Fibroblast of skin of left biceps (primary cell): ENCODE measurements around the gene TOX3.

ENCODE experiments used
- DNase-seq, 2 experiments: peaks; one replicate each; pipeline ENCODE4 v3.0.0-alpha.2; 2013; ENCODE audit warnings: low read depth in 2 of 2

The TOX3 gene

DNA sequence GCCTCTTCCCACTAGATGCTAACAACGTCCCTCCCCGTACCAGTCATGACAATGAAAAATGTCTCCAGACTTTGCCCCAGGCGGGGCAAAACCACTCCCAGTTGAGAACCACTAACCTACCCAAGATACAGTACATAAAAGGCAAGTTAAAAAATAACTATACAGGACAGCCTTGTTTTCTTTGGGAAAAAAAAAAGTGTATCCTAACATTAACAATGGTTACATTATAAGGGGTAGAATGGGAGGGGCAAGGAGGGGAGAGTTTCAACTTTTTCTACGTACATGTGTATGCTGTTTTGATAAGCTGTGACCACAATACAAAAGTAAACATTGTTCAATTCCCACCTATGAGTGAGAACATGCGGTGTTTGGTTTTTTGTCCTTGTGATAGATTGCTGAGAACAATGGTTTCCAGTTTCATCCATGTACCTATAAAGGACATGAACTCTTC lies 94.9 kb downstream of the TOX3 start:
- DNase-seq = no peak

DNA sequence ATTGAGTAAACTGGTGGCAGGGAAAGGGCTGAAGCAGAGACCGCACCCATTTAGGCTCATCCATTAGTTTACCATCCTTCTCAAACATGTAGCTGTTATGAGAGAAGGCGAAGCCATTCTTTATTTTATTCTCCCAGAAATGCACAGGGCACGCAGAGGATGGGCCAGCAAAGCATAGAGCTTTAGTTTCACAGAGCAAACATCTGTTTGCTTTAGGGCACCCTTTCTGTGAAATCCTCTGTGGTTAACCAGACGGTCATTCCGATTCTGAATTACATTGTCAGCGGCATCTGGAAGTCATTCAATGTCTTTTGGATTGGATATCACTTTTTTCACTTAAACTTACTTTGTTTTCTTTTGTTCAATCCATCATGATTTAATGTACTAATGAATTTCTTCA lies 96.0 kb downstream of the TOX3 start:
- DNase-seq = no peak

DNA sequence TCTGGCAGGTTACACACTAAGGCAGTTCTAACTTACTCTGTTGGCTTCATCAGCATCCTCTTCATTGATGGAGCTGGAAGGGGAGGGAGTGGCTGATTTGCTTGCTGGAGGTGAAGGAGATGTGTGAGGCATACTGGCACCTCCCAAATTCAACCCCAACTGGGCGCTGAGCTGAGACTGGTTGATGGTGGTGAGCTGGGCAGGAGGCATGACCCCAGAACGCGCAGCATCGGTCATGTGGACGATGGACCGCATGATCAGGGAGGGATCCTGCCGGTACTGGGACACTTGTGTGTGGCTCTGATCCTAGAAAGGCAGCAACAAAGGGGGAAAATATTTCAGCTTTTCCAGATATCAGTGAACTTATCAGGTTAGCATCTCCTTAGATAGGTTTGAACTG lies 96.7 kb downstream of the TOX3 start:
- DNase-seq = no peak

DNA sequence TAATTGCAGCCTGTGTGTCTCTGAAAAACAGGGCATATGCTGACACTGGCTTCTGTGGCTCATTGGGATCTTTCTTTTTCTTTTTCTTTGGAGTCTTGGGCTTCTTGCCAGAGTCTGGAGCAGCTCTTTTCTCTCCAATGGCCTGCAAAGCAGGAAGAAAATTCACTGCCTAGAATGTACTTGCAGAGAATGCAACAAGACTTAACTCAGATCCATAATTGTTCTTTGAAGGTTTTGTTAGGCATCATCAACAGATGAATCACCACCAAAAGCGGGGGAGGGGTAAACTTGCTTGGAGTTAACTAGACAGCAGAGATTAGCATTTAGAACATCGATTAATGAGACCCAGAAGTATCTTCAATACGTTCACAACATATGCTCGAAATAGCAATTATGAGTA lies 100.9 kb downstream of the TOX3 start:
- DNase-seq = no peak

GRCh38 chr16:52441886-52442285 lies 105.1 kb downstream of the TOX3 start:
- DNase-seq = no peak

- DNase-seq = no peak
Measured at GRCh38 chr16:52440248-52440647, 106.7 kb downstream of the TOX3 start.

GRCh38 chr16:52439750-52440149 lies 107.2 kb downstream of the TOX3 start:
- DNase-seq = no peak

- DNase-seq = no peak
Measured at GRCh38 chr16:52439171-52439701, 107.7 kb downstream of the TOX3 start.

GRCh38 chr16:52437277-52437670 lies 109.7 kb downstream of the TOX3 start:
- no peak for DNase-seq

GRCh38 chr16:52436339-52437276 lies 110.3 kb downstream of the TOX3 start:
- no peak for DNase-seq

DNA sequence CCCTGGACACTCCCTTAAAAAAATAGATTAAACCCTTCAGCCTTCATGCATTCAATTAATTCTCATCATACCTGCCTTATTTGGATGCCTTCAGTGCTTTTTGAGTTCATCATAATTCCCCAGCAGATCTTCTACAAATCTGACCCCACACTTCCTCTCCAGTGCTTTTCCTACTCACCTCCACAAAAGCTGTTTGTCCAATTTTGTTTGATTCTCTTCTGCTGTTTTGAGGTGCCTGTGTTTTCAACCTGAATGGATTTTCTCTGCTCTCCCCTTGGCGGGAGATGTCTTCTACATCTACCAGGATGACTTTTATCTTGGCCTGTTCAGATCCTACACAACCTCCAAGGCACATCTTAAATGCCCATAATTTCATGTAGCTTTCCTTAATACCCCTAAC lies 112.7 kb downstream of the TOX3 start:
- no peak for DNase-seq

GRCh38 chr16:52433643-52434042 lies 113.3 kb downstream of the TOX3 start:
- DNase-seq = no peak

- no peak for DNase-seq
Measured at GRCh38 chr16:52424591-52424990, 122.4 kb downstream of the TOX3 start.

DNA sequence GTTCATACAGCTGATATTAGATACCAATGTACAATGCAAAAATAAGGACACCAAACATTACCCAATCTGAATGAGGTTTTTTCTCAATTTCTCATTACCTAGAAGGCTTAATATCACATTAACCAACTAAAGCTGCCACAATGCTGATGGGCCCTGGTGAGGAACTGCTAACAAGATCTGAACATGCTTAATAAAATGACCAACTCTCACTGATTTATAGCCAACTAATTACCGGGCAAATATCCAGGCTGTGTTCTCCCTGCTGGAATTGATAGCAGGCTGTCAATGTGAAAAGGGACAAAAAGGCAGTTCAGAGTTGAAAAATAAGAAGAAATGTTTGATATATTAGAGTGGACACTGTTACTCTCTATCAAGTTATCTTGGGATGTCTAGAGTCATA lies 124.6 kb downstream of the TOX3 start:
- no peak for DNase-seq

DNA sequence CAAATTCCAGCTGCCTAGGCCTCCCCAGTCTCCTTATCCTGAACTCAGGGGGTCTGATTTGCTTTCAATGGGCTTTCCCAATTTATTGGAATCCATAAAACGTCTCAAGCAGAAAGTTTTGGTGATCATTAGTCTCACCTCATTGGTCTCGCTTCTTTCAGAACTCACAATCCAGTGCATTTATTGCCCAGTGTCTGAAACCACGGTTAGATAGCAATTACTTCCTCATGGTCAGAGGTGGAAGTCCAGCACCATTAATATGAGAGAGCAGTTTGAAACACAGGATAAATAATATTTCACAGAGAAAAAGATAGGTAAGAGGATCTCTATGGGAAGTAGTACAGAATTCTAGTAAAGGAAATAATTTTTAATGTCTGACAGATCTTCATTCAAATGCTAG lies 128.7 kb downstream of the TOX3 start:
- no peak for DNase-seq

DNA sequence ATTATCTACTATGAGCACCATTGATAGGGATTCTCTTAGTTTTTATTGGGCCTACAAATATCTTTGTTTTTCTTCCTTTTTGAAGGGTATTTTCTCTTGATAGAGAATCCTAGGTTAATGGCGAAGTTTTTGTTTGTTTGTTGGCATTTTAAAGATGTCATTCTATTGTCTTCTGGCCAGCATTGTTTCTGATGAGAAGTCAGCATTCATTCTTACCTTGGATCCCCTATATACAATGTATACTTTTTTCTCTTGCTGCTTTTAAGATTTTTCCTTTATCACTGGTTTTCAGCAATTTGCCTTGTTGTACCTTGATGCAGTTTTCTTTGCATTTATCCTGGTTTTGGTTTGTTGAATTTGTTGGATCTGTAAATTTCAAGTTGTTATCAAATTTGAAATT lies 130.1 kb downstream of the TOX3 start:
- no peak for DNase-seq

GRCh38 chr16:52411011-52411410 lies 135.9 kb downstream of the TOX3 start:
- DNase-seq = no peak

DNA sequence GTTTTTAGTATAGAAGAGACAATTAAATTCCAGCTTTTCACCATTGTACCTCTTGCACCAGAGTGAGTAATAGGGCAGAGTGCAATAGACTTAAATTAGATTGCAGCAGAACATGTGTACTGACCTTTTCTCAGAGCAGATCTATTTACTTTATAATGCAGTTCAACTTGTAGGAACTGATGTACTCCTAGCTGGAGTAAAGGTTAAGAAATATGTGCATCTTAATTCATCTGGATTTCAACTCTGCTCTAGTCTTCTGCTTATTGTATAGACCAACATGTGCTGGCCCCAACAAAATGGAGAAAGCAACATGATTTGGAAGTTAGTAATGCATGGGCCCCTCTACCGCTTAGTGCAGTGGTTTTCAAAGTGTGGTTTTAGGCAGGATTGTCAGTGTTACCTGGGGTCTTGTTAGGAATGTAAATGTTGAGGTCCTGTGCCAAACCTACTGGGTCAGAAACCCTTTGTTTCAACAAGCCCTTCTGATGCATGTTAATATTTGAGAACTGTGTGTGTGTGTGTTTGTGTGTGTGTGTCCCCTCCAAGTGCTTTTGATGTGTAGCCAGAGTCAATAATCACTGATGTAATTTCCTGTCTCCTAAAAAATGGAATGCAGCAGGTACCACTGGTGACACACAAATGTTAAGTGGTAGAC lies 138.6 kb downstream of the TOX3 start:
- DNase-seq = no peak

- DNase-seq = no peak
Measured at GRCh38 chr16:52407778-52408177, 139.2 kb downstream of the TOX3 start.

DNA sequence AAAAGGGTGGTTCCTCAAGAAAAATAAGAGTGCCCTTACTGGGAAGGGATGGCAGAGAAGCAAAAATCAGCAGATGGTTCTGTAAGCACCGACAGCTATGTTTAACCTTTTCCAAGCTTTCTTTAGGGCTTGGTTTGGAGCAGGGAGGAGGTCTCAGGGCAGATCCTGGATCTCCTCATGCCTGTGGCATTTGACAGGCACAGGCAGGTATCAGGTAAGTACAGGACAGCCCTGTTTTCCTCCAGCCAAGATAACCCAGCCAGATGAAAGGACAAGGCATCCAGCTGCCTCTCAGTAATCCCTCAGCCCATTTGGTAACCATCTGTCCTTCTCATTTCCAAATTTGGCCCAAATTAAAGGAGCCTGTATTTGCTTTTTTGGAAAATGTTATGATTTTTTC lies 141.5 kb downstream of the TOX3 start:
- no peak for DNase-seq

DNA sequence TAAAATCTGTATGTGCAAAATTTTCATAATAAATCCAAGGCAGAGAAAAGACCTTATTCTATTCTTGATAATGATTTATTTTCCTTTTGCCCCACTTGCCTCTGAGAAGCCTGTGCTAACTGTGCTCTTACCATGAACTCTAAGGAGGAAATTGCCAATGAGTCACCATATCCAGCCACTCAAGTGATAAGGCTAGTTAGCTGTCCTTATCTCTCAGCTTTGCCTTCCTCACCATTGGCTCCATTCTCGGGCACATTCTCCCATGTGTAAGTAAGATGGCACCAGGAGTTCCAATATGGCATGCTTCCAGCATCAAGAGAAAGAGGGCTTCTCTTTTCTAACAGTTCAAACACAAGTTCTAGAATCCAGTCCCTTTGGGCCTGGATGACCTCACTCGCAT lies 142.4 kb downstream of the TOX3 start:
- DNase-seq = no peak

- DNase-seq = no peak
Measured at GRCh38 chr16:52399116-52399515, 147.8 kb downstream of the TOX3 start.

DNA sequence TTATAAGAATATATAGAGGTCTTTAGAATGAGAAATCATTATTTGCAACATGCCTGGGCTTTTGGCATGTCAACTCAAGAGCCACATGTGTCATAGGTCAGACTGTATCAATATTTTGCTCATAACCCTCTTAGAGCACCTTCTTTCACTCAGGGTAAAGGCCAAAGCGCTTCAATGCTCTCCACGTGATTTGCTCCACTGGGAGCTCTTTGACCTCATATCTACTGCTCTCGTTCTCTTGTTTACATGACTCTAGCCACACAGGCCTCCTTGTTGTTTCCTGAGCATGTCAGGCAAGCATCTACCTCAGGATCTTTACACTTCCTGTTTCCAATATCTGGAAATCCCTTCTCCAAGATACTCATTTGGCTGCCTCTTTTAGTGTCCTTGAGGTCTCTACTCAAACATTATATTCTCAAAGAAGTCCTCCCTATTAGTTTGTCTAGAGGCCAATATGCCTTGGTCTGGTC lies 148.4 kb downstream of the TOX3 start:
- DNase-seq = no peak
